Right lobe of liver (tissue), 6 donors: ENCODE data around the gene ADARB2. TPM values are rescaled to one million over a fixed set of nuclear protein-coding genes. Genes with fewer than 3 reads are reported as not detected.

Experiments
- ATAC-seq, 4 donors: fragments of 200-7000 bp; cut with Tn5 transposase; one replicate each; pipeline ENCODE4 v1.9.1; 2020; ENCODE audit warnings: mild to moderate bottlenecking in 4 of 4, moderate library complexity in 4 of 4
- DNase-seq, 3 donors: peaks; one replicate each; pipeline ENCODE4 v3.0.0-alpha.2; 2020
- H3K27ac ChIP-seq, 3 donors: fragments of 200-600 bp; one replicate each; pipeline ENCODE4 v1.8.0; 2022
- H3K27me3 ChIP-seq, 2 donors: fragments of 200-600 bp; one replicate each; pipeline ENCODE4 v1.8.0; 2022
- H3K36me3 ChIP-seq, 4 donors: fragments of 200-600 bp; sonication (generic) in 1 of 4; one replicate each; pipeline versions ENCODE4 v1.5.1 to v1.8.0; 2017 to 2022; ENCODE audit warnings: control low read depth in 1 of 4
- H3K4me1 ChIP-seq, 4 donors: fragments of 200-600 bp; sonication (generic) in 1 of 4; one replicate each; pipeline versions ENCODE4 v1.5.1 to v1.8.0; 2017 to 2022; ENCODE audit warnings: control low read depth in 1 of 4
- H3K4me3 ChIP-seq, 3 donors: fragments of 200-600 bp; one replicate each; pipeline ENCODE4 v1.8.0; 2022
- H3K9me3 ChIP-seq, 4 donors: fragments of 200-600 bp; sonication (generic) in 1 of 4; one replicate each; pipeline versions ENCODE4 v1.5.1 to v1.8.0; 2017 to 2022; ENCODE audit warnings: control low read depth in 1 of 4
- POLR2A ChIP-seq: fragments of 450-650 bp; IDR thresholded peaks from one replicate; pipeline ENCODE4 v1.6.1; 2017; ENCODE audit warnings: antibody characterized with exemption, mild to moderate bottlenecking
- WGBS: methylation state at CpG from one replicate; pipeline ENCODE4 v1.1.6; 2018; ENCODE audit warnings: low coverage, low lambda C conversion rate; ENCODE audit not compliant: insufficient coverage; ENCODE audit errors: missing lambda C conversion rate; 5-methylcytosine and 5-hydroxymethylcytosine counted together
- intact Hi-C, 2 donors: fragments of 100-400 bp; cut with DNase I; formaldehyde crosslinking; loops; one replicate each; pipeline versions ENCODE4 v1.11.2 to v1.14.1; 2022
- total RNA-seq, 6 experiments: library from RNA; depleted of rRNA in 2 of 6; stranded (reverse); fragments of >200 nt in 2 of 6; fragmentation: NEBNext Ultra II Directional in 3 of 6; extraction: Animal tissue kit (Norgen Biotek cat#: 25700) in 3 of 6; gene quantifications; one replicate each; pipeline versions ENCODE4 v1.1.0 to v1.2.4, GENCODE V29; 2016 to 2023
- TF ChIP-seq, protein P1 (sequence below), 4 donors: fragments of 200-600 bp in 3 of 4; fragments of 450-650 bp in 1 of 4; IDR thresholded peaks; one replicate each; pipeline versions ENCODE4 v1.5.1 to v1.8.0; 2016 to 2022; ENCODE audit warnings: antibody characterized with exemption in 4 of 4, mild to moderate bottlenecking in 2 of 4
- donor health status: DM: no; HTN: yes; CAD: no.
- donor health status: DM: no; HTN: no; CAD: no.
- donor health status: DM: no; HTN: no; CAD: no.
- donor health status: DM: no; HTN: yes; CAD: no.
- donor health status: DM: no; HTN: yes; CAD: no.

Gene ADARB2
- total RNA-seq, 6 experiments from 2014 or later: 0.07 to 0.68 (median 0.42) TPM

DNA sequence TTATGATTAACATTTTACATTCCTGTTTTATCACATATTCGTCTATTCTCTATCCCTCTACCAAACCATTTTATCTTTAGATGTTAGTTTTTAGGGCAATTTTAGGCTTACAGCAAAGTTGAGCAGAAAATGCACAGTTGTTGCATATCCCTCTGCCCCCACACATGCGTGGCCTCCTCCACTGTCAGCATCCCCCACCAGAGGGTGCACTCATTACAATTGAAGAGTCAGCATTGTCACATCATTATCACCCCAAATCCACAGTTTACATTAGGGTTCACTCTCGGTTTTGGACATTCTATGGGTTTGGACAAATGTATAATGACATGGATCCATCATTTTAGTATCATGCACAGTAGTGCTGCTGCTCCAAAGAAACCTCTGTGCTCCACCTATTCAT is 594.7 kb downstream of the ADARB2 start:
- H3K4me3 ChIP-seq: no peak overlapping the region
- no peak overlapping the region for H3K27ac ChIP-seq
- TF ChIP-seq POLR2A: no peak
- TF ChIP-seq, protein P1, sequence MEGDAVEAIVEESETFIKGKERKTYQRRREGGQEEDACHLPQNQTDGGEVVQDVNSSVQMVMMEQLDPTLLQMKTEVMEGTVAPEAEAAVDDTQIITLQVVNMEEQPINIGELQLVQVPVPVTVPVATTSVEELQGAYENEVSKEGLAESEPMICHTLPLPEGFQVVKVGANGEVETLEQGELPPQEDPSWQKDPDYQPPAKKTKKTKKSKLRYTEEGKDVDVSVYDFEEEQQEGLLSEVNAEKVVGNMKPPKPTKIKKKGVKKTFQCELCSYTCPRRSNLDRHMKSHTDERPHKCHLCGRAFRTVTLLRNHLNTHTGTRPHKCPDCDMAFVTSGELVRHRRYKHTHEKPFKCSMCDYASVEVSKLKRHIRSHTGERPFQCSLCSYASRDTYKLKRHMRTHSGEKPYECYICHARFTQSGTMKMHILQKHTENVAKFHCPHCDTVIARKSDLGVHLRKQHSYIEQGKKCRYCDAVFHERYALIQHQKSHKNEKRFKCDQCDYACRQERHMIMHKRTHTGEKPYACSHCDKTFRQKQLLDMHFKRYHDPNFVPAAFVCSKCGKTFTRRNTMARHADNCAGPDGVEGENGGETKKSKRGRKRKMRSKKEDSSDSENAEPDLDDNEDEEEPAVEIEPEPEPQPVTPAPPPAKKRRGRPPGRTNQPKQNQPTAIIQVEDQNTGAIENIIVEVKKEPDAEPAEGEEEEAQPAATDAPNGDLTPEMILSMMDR (IDR thresholded peaks at IDR 0.05): peak in 1 of 4 donors; percentile 10
- DNase-seq (no peak), ATAC-seq (no peak)
- H3K4me1 ChIP-seq: no peaks in the 10 kb centered on the region
- no peaks in the 10 kb centered on the region for H3K36me3 ChIP-seq
- intact Hi-C loops: no loop called here
- no peaks in the 10 kb centered on the region for H3K27me3 ChIP-seq
- WGBS: 23% methylated on average over 3 of the region's 3 CpGs
- H3K9me3 ChIP-seq: peaks cover 0 to 6% (median 0%) of the 10 kb centered on the region in 4 donors

DNA sequence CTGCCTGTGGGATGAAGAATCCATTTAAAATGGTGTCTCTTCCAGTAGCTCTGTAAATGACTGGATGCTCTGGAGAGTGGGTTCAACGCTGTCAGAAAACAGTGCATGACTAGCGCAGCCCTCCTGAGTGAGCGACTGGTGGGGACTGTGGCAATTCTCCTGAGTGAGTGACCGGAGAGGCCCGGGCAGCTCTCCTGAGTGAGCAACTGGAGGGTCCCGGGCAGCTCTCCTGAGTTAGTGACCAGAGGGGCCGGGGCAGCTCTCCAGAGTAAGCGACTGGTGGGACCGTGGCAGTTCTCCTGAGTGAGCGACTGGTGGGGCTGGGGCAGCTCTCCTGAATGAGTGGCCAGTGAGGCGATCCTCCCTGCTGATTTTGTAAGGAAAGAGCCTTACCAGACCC is 595.6 kb downstream of the ADARB2 start:
- intact Hi-C loops: no loop called here
- DNase-seq (no peak), ATAC-seq (peak in 1 of 4 donors; percentile 19)
- H3K4me3 ChIP-seq: no peak overlapping the region
- H3K4me1 ChIP-seq: no peaks in the 10 kb centered on the region
- no peaks in the 10 kb centered on the region for H3K36me3 ChIP-seq
- no peaks in the 10 kb centered on the region for H3K27me3 ChIP-seq
- peaks cover 0 to 6% (median 0%) of the 10 kb centered on the region in 4 donors for H3K9me3 ChIP-seq
- WGBS: 75% methylated on average over 4 of the region's 11 CpGs
- TF ChIP-seq, protein P1 (IDR thresholded peaks at IDR 0.05): no peak
- no peak for TF ChIP-seq POLR2A
- H3K27ac ChIP-seq: no peak overlapping the region

DNA sequence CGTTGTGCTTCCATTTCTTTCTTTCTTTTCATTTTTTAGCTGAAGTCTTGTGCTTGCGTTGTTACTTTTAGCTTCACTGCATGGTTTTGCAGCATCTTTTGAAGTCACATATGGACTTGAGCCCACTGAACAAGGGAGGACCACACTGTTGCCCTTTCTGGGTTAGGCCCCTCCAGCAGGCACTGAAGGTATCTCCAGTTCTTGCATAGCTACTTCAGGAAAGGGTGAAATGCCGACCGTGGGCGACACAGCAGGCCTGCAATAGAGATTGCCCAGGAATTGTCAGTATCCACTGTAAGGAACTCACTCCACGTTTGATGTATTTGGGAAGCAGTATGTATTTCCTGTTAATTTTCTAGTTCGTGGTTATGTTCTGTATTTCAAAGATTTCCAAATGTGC is 596.1 kb downstream of the ADARB2 start:
- TF ChIP-seq POLR2A: no peak
- TF ChIP-seq, protein P1 (IDR thresholded peaks at IDR 0.05): no peak
- ATAC-seq (no peak), DNase-seq (no peak)
- intact Hi-C loops: no loop called here
- Histone ChIP-seq H3K27me3 (no peaks in the 10 kb centered on the region), H3K9me3 (peaks cover 0 to 2% (median 0%) of the 10 kb centered on the region in 4 donors), H3K27ac (no peak overlapping the region), H3K36me3 (no peaks in the 10 kb centered on the region), H3K4me3 (no peak overlapping the region), H3K4me1 (no peaks in the 10 kb centered on the region)
- 55% methylated on average over 7 of the region's 7 CpGs for WGBS

DNA sequence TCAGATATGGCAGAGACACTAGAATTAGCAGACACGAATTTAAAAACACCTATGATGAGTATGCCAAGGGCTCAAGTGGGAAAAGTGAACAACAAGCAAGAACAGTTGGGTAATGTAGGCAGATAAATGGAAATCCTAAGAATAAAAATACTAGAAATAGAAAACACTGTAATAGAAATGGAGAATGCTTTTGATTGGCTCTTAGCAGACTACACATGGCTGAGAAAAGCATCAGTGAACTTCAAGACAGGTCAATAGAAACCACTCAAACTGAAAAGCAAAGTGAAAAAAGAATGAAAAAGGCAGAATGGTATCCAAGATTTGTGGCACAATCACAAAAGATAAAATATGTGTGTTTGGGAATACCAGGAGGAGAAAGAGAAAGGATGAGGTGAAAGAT is 598.8 kb downstream of the ADARB2 start:
- Histone ChIP-seq H3K27ac (no peak overlapping the region), H3K36me3 (no peaks in the 10 kb centered on the region), H3K27me3 (no peaks in the 10 kb centered on the region), H3K4me3 (no peak overlapping the region), H3K4me1 (no peaks in the 10 kb centered on the region), H3K9me3 (no peaks in the 10 kb centered on the region)
- no peak for TF ChIP-seq POLR2A
- TF ChIP-seq, protein P1 (IDR thresholded peaks at IDR 0.05): no peak
- intact Hi-C loops: no loop called here
- 31% methylated on average over 1 of the region's 1 CpG for WGBS
- ATAC-seq (no peak), DNase-seq (no peak)
